ES-I3 (cell line): Measurements from ENCODE around the gene D2HGDH.
A peak's percentile ranks its signal among the peaks of the same experiment; 100 is the strongest.

ENCODE experiments used
- H3K36me3 ChIP-seq: 2 replicates; pipeline ENCODE4 v1.6.1; 2013; ENCODE audit warnings: mild to moderate bottlenecking, low read length, control low read depth, moderate library complexity; ENCODE audit not compliant: insufficient read depth
- H3K4me1 ChIP-seq: 2 replicates; pipeline ENCODE4 v1.6.1; 2013; ENCODE audit warnings: mild to moderate bottlenecking, control low read depth, low read length; ENCODE audit not compliant: insufficient read depth
- H3K9ac ChIP-seq: 2 replicates; pipeline ENCODE4 v1.6.1; 2013; ENCODE audit warnings: low read depth, mild to moderate bottlenecking, low read length, moderate library complexity
- H3K9me3 ChIP-seq: 2 replicates; pipeline ENCODE4 v1.6.1; 2013; ENCODE audit warnings: mild to moderate bottlenecking, low read length, moderate library complexity; ENCODE audit not compliant: control insufficient read depth, insufficient read depth

Gene D2HGDH

GRCh38 chr2:241734467-241735208 lies at the start of gene D2HGDH:
TSS of gene D2HGDH (plus strand) at chr2:241734630. CDS start at chr2:241735225, 595 bp downstream.
- Histone ChIP-seq H3K36me3 (no peaks in the 10 kb centered on the region), H3K4me1 (no peaks in the 10 kb centered on the region), H3K9ac (peak within 1 kb of the TSS; percentile 97), H3K9me3 (no peaks in the 10 kb centered on the region)

- peak overlapping the region; percentile 99 for H3K9ac ChIP-seq
- no peaks in the 10 kb centered on the region for H3K4me1 ChIP-seq
- H3K9me3 ChIP-seq, result no peaks in the 10 kb centered on the region
- H3K36me3 ChIP-seq, result peaks cover 6% of the 10 kb centered on the region; the same call in 1 of the 2 replicates
These were observed 48.1 kb upstream of the D2HGDH start for GRCh38 chr2:241686324-241686649.

DNA sequence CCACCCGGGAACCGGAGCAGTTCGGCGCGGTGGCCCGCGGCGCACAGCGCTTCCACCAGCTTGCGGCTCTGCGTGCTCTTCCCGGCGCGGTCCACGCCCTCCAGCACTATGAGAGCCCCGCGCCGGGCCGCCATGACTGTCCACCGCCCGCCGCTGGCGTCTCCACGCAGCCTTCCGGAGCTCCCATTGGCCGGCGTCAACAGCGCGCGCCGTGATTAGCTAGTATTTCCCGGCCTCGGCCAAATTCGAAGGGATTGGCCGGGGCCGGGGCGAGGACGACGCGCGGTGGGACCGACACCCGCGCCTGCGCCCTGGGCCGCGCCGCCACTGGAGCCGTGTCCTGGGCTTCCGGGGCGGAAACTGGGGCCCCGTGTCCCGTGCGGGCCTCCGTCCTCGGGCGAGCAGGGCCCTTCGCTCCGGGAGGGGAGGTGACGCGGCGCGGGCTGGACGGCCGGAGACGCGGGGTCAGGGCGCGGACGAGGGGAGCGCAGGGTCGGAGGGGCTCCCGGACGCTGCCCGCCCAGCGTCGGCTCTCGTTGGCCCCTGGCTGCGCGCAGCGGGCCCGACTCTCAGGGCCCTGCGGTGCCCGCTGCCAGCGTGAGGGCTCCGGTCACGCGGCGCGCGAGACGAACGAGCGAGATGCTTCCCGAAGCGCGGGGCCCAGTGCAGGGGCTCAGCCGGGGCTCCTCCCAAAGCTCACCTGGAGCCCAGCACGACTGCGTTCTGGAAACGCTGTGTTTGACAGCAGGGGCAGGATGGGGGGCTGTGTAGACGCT lies 47.6 kb upstream of the D2HGDH start, which contains the start of gene DTYMK:
TSS of gene DTYMK (minus strand) at position 166 of the 776 bp plus-strand sequence. CDS start at position 134, 32 bp downstream.
- H3K36me3 ChIP-seq, result peaks cover 6% of the 10 kb centered on the region; the same call in 1 of the 2 replicates
- peak within 1 kb of the TSS; percentile 99 for H3K9ac ChIP-seq
- H3K4me1 ChIP-seq, result no peaks in the 10 kb centered on the region
- H3K9me3 ChIP-seq, result no peaks in the 10 kb centered on the region

- Histone ChIP-seq H3K4me1 (no peaks in the 10 kb centered on the region), H3K36me3 (peaks cover 4% of the 10 kb centered on the region; the same call in 1 of the 2 replicates), H3K9ac (no peak overlapping the region), H3K9me3 (no peaks in the 10 kb centered on the region)
These were observed 45.1 kb upstream of the D2HGDH start for GRCh38 chr2:241689306-241689705.

- H3K9ac ChIP-seq, result no peak overlapping the region
- H3K4me1 ChIP-seq, result no peaks in the 10 kb centered on the region
- H3K9me3 ChIP-seq, result no peaks in the 10 kb centered on the region
- peaks cover 3% of the 10 kb centered on the region; the same call in 1 of the 2 replicates for H3K36me3 ChIP-seq
These were observed 44.2 kb upstream of the D2HGDH start for GRCh38 chr2:241690202-241690717.

DNA sequence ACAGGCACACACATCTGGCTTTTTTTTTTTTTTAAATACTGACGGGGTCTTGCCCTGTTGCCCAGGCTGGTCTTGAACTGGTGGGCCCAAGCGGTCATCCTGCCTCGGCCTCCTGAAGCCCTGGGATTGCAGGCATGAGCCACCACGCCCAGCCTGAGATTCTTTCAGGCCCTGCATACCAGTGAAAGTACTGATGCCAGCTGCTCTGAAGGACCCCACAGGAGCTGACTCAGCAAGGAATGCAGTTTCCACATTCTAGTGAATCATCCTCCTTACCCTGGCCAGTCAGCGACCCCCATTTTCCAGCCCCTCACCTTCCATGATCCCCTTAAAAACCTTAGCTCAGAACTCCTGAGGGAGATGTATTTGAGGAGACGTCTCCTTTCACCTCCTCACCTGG lies 42.0 kb upstream of the D2HGDH start:
- Histone ChIP-seq H3K9ac (no peak overlapping the region), H3K9me3 (no peaks in the 10 kb centered on the region), H3K36me3 (peaks cover 3% of the 10 kb centered on the region; the same call in 1 of the 2 replicates), H3K4me1 (no peaks in the 10 kb centered on the region)

GRCh38 chr2:241695651-241696050 lies 38.8 kb upstream of the D2HGDH start:
- H3K36me3 ChIP-seq, result peaks cover under 1% of the 10 kb centered on the region; the same call in 1 of the 2 replicates

GRCh38 chr2:241701149-241701398 lies 33.4 kb upstream of the D2HGDH start:
- Histone ChIP-seq H3K4me1 (no peaks in the 10 kb centered on the region), H3K9ac (peak overlapping the region; percentile 83), H3K36me3 (no peaks in the 10 kb centered on the region), H3K9me3 (no peaks in the 10 kb centered on the region)

More at GRCh38 chr2:241695651-241696050, 38.8 kb upstream of the D2HGDH start:
- Histone ChIP-seq H3K9me3 (no peaks in the 10 kb centered on the region), H3K9ac (no peak overlapping the region), H3K4me1 (no peaks in the 10 kb centered on the region)

DNA sequence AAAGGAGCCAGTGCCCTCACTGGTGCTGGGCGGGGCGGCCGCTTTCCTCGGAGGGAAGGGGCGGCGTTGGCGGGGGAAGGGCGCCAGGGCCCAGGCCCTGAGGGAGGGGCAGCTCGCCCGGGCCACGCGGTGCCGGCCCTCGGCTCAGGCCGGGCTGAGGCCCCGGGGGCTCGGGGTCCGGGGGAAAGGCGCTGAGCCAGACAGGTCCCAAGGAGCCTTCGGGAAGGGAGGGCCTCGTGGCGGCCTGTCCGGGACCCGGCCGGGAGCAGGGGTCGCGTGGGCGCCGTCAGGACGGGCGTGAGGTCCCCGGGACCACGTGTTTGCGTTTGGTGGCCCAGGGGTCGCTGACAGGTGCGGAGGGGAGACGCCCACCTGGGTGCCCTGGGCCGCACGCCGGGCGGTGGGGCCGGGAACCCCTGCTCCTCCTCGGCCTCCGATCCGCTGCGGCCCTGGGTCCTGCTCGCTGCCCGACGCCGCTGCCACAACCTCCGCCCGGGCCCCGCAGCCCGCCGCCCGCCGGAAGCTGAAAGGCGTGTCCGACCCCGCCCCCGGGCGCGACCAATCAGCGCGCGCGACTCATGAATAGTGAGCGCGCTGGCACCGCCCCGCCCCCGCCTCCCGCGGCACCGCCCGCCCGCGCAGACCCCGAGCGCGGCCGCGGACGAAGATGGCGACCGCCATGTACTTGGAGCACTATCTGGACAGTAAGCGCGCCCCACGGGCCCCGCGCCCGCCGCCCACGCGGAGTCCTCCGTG lies 32.9 kb upstream of the D2HGDH start, which contains the start of gene ING5:
TSS of gene ING5 (plus strand) at position 641 of the 756 bp plus-strand sequence. CDS start at position 668, 27 bp downstream.
- peak within 1 kb of the TSS; percentile 89 for H3K9ac ChIP-seq
- no peaks in the 10 kb centered on the region for H3K4me1 ChIP-seq
- no peaks in the 10 kb centered on the region; the same call in 1 of the 2 replicates for H3K9me3 ChIP-seq
- H3K36me3 ChIP-seq, result no peaks in the 10 kb centered on the region

DNA sequence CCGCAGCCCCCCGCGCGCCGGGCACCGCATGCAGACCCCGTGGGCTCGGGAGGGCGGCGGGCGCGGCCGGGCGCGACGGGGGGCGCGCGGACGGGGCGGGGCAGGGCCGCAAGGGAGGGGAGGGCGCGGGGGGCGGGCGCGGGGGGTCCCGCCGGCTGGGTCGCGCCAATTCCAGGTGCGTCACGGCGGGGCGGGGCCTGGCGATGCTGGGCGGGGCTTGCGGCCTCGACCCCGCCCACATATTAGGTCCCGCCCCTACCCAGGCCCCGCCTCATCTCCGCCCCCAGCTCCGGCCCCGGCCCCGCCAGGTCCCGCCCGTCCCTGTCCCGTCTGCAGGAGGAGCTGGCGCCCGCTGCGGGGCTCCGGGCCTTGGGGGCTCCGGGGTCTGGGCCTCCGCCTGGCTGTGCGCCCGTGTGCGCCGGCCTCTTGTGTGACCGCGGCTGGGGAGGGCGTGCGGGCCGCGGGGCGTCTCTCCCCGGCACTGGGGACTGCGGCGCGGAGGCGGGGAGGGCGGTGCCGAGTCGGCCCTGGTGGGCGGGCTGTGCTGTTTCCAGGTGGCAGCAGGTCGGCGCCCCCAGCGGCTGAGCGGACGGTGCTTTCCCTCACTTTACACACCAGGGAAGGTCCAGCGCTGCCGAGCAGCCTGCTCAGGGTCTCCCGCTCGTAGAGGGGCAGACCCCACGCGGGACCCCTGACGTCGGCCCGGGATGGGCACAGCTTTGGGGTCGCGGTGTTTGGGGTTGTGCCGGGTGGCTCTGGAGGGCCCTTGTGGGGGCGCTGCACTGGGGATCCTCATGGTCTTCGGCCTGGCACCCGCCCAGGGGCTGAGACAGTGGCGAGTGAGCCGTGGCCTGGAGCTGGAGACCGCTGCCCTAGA lies 32.0 kb upstream of the D2HGDH start:
- Histone ChIP-seq H3K36me3 (no peaks in the 10 kb centered on the region), H3K9ac (peak overlapping the region; percentile 89), H3K4me1 (no peaks in the 10 kb centered on the region), H3K9me3 (no peaks in the 10 kb centered on the region; the same call in 1 of the 2 replicates)

DNA sequence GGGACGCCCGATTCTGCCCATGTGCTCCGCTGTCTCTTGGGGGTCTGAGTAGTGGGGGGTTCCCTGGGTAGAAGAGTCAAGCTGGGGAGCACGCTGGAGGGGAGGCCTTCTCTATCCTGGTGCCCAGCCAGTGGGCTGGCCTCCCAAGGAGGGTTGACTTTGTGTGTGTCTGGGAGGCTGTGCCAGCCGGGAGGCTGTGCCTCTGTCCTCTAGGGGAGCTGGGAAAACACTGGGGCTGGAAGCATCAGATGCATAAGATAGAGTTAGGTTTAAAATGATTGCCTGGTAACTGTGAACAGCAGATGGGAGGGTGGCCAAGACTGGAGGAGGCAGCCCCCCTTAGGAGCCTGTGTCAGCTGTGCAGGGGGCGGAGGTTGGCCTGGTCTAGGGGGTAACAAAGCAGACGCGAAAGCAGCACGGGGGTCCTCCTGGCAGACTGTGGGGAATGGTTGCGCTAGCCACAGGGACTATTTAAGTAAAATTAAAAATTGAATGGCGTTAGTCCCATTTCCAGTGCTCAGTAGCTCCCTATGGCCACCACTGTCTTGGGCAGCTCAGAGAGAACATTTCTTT lies 31.3 kb upstream of the D2HGDH start:
- no peaks in the 10 kb centered on the region; the same call in 1 of the 2 replicates for H3K9me3 ChIP-seq
- H3K9ac ChIP-seq, result peak overlapping the region; percentile 89
- no peaks in the 10 kb centered on the region for H3K36me3 ChIP-seq
- no peaks in the 10 kb centered on the region for H3K4me1 ChIP-seq

DNA sequence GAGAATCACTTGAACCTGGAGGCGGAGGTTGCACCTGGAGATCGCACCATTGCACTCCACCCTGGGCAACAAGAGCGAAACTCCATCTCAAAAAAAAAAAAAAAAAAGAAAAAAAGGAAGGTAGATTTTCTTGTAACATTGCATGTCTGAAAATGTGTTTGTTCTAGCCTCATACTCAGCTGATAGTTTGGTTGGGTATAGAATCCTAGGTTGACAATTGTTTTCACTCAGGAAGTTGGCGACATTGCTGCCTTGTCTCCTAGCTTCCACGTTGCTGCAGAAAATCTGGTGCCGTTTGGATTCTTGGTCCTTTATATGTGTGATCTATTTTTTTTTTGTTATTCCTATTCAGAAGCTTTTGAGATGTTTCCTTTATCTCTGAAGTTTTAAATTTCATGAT lies 27.9 kb upstream of the D2HGDH start:
- no peak overlapping the region for H3K9ac ChIP-seq
- H3K36me3 ChIP-seq, result peaks cover 10% of the 10 kb centered on the region; the same call in 1 of the 2 replicates
- no peaks in the 10 kb centered on the region; the same call in 1 of the 2 replicates for H3K9me3 ChIP-seq
- H3K4me1 ChIP-seq, result no peaks in the 10 kb centered on the region

- Histone ChIP-seq H3K4me1 (no peaks in the 10 kb centered on the region), H3K36me3 (peaks cover 18% of the 10 kb centered on the region), H3K9ac (no peak overlapping the region), H3K9me3 (no peaks in the 10 kb centered on the region; the same call in 1 of the 2 replicates)
These were observed 25.6 kb upstream of the D2HGDH start for GRCh38 chr2:241708879-241709278.
